T-helper 1 cell (primary cell): ENCODE measurements around the gene PRR20D.
"Not testable (repeated sequence)": the region's sequence is repeated elsewhere in the genome, so short reads cannot be mapped to it uniquely, and the experiment has no call there.

ENCODE experiments used
- DNase-seq, 5 donors: peaks; one replicate each; pipeline ENCODE4 v3.0.0-alpha.2; 2012 to 2020
- total RNA-seq, 4 donors: gene quantifications; one replicate each; lab custom pipeline; 2026; lab: John Stamatoyannopoulos, UW

PRR20D gene
- total RNA-seq, result 0 reads per million in 4 donors

DNA sequence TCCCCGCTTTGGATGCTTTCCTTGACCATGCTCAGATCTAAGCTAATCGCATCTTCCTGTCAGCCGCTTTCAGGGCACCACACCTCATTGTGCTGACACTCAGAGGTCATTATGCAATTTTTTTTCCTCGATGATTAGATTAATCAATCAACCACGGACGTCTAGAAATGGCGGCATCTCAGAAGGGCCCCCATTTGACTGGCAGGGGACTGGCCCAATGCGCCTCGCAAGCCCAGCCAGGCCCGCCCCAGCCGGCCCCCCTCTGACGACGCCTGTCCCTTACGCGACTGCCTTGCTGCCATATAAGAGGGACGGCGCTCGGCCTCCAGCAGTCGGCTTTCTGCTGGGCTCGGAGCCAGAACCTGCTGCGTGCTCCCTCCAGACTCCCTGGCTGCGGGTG lies at the start of gene PRR20D:
TSS of gene PRR20D (plus strand) at position 301 of the 400 bp plus-strand sequence. CDS start 387 bp downstream, outside the sequence.
- not testable (repeated sequence) for DNase-seq

DNA sequence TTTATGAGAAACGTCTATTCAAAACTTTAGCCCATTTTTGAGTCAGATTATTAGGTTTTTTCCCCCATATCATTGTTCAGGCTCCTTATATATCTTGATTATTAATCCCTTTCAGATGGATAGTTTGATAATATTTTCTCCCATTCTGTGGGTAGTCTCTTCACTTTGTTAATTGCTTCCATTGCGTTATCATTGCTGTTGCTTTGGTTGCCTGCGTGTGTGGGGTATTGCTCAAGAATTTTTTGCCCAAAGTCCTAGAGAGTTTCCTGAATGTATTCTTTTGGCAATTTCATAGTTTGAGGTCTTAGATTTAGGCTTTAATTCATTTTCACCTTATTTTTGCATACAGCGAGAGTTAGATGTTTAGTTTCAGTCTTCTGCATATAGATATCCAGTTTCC lies 45.5 kb upstream of the PRR20D start:
- no peak for DNase-seq

DNA sequence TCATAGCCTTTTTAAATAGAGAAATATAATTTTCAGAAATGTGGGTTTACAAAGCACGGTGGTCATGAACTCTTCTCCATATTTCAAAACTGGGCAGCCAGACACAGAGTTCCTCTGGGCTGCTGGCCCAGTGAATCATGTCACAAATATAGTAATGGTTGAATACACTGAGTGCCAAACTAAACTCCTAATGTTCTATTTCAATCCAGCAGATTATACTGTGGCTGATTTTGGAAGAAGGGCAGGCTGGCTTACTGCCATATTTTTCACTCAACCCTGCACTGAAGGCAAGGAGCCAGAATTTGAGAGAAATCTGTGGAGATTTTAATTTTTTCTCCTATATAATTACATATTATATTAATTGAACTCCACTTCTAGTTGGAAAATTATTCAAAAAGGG lies 36.8 kb upstream of the PRR20D start:
- DNase-seq, result no peak

DNA sequence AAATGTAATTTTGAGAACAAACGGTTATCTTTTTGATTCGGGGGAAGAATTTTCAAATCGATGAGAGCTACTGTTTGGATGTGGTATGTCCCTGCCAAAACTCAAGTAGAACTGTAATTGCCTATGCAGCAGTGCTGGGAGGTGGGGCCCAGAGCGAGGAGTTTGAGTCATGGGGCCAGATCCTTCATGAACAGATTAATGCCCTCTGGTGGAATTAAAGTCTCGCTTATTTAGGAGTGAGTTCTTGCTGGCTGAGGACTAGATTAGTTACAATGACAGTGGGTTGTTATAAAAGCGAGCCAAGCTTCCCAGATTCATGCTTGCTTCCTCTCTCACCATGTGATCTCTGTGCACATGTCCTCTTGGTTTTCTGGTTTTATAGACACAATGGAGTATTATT lies 31.5 kb upstream of the PRR20D start:
- DNase-seq, result no peak

DNA sequence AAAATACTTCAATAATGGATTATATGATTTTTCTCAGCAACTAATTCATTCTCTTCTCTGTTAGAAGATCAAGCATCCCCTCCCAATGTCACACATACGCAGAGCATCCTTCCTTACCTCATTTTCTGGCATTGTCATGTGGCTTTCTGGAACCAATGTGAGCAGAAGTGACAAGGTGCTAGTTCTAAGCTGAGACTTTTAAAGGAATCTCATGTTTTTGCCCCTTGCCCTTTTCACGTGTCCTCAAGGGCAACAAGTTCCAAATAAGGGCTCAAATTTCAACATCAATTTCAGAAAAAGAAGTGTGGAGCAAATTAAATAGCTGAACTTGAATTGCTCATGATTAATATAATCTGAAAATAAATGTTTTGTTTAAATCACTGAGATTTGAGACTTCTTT lies 24.3 kb upstream of the PRR20D start:
- no peak for DNase-seq

DNA sequence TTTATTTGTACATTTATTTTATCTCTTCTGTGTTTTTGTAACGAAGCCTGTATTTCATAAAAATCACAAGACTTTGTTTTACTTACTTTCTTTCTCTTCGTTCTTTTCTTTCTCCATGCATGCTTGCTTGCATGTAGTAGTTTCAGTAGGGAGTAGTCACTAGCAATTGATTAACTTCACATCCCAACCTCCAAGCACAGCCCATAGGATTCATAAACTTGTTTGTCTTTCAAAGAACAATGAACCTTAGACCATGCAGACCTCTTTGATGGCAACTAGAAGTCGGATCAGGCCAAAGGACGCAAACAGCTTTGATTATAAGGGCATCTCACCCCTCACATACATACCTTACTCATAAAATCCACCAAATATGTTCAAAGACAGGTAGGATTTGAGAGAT lies 22.8 kb upstream of the PRR20D start:
- DNase-seq, result no peak

DNA sequence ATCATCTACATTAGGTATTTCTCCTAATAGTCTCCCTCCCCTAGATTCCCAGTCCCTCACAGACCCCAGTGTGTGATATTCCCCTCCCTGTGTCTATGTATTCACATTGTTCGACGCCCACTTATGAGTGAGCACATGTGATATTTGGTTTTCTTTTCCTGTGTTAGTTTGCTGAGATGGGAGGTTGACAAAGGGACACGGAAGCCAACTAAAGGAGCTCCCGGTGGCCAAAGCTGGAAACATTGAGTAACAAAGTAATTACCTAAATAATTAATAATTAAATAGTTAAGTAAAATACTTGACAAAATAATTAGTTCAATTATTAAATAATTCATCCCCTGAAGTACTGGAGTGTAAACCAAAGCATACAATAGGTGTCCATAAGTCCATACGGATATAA lies 21.4 kb upstream of the PRR20D start:
- no peak for DNase-seq

DNA sequence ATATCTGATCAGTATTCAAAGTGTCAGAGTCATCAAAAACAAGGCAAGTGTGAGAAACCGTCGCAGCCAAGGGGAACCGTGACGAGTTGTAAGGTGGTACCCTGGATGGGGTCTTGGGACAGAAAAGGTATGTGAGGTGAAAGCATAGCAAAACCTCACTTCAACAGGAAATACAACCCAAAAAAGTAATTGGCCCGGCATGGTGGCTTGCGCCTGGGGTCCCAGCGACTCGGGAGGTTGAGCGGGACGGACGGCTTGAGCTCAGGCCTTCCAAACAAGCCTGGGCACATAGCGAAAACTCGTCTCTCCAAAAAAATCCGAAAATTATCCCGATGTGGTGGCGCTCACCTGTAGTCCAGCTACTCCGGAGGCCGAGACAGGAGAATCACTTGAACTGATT lies 20.7 kb upstream of the PRR20D start:
- not testable (repeated sequence) for DNase-seq

DNA sequence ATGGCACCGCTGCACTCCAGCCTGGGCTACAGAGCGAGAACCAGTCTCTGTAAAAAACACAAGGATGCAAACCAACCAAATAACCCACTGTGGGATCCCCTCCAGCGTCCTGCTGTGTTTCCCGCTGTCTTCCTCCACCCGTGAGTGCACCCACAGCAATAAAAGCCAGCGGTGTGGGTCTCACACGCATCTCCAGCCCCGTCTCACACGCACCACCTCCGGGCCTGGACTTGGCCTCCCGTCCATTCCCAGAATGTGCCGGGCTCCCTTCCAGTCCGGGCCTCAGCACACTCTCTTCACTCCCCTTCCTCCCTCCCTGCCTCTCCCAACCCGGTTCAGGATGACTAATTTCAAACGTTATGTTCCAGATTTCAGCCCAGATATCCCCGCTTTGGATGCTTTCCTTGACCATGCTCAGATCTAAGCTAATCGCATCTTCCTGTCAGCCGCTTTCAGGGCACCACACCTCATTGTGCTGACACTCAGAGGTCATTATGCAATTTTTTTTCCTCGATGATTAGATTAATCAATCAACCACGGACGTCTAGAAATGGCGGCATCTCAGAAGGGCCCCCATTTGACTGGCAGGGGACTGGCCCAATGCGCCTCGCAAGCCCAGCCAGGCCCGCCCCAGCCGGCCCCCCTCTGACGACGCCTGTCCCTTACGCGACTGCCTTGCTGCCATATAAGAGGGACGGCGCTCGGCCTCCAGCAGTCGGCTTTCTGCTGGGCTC lies 20.0 kb upstream of the PRR20D start, which contains the start of gene PRR20A:
TSS of gene PRR20A (plus strand) at position 684 of the 734 bp plus-strand sequence. CDS start 387 bp downstream, outside the sequence.
- not testable (repeated sequence) for DNase-seq

DNA sequence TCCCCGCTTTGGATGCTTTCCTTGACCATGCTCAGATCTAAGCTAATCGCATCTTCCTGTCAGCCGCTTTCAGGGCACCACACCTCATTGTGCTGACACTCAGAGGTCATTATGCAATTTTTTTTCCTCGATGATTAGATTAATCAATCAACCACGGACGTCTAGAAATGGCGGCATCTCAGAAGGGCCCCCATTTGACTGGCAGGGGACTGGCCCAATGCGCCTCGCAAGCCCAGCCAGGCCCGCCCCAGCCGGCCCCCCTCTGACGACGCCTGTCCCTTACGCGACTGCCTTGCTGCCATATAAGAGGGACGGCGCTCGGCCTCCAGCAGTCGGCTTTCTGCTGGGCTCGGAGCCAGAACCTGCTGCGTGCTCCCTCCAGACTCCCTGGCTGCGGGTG lies 13.2 kb upstream of the PRR20D start, which contains the start of gene PRR20B:
TSS of gene PRR20B (plus strand) at position 301 of the 400 bp plus-strand sequence. CDS start 387 bp downstream, outside the sequence.
- not testable (repeated sequence) for DNase-seq

DNA sequence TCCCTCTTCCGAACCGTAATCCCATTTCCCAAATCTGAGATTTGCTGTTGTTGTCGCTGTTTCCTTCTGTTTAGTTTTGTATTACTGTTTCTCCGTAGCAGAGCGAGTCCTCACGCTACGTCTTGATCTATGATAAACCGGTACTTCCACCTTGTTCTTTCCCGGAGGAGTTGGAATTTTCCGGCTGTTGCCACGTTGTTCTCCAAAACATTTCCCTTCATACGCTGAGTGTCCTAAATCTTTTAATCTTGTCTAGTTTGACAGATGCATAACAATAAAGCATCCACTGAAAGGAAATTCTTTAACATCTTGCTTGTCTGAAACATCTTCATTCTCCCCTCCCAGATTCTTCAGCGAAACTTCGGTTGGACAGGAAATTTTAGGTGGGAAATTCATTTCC lies 12.3 kb upstream of the PRR20D start:
- not testable (repeated sequence) for DNase-seq

DNA sequence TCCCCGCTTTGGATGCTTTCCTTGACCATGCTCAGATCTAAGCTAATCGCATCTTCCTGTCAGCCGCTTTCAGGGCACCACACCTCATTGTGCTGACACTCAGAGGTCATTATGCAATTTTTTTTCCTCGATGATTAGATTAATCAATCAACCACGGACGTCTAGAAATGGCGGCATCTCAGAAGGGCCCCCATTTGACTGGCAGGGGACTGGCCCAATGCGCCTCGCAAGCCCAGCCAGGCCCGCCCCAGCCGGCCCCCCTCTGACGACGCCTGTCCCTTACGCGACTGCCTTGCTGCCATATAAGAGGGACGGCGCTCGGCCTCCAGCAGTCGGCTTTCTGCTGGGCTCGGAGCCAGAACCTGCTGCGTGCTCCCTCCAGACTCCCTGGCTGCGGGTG lies 6.7 kb upstream of the PRR20D start, which contains the start of gene PRR20C:
TSS of gene PRR20C (plus strand) at position 301 of the 400 bp plus-strand sequence. CDS start 387 bp downstream, outside the sequence.
- DNase-seq, result not testable (repeated sequence)

DNA sequence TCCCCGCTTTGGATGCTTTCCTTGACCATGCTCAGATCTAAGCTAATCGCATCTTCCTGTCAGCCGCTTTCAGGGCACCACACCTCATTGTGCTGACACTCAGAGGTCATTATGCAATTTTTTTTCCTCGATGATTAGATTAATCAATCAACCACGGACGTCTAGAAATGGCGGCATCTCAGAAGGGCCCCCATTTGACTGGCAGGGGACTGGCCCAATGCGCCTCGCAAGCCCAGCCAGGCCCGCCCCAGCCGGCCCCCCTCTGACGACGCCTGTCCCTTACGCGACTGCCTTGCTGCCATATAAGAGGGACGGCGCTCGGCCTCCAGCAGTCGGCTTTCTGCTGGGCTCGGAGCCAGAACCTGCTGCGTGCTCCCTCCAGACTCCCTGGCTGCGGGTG lies 6.5 kb downstream of the PRR20D start, which contains the start of gene PRR20E:
TSS of gene PRR20E (plus strand) at position 301 of the 400 bp plus-strand sequence. CDS start 387 bp downstream, outside the sequence.
- DNase-seq, result not testable (repeated sequence)

DNA sequence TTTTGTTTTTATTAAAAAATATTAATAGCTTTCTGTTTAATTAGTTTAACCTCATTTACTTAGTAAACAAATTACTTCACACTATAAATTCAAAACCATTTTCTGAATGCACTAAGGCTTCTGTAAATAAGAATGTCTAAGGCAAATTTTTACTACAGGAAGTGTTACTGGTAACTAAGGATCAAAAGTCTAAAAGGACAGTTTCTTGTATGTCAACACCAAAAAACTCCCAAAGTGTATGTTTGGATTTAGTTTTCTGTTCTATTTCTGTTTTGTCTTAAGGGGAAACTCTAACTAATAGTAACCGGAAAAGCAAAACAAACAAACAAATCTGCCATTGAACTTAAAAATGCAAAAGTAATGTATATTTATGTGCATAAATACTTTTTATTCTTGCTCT lies 31.2 kb downstream of the PRR20D start:
- no peak for DNase-seq

DNA sequence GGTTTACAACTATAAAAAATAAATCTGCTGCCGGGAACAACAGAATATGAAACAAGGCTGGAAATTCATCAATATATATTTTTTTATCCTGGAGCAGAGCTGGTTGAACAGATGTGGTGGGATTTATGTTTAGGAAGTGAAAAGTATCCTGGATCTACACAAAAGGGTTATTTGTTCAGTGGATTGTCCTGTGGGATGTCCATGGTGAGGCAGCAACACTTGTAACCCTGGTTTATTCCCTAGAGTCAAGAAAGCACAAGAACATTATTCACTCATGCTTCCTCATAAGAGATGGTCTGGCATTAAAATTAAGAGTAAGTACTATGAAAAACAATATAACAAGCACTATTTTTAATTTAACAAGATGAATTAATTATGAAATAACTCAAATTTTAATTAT lies 52.6 kb downstream of the PRR20D start:
- no peak for DNase-seq
